K562 (cell line): Measurements from ENCODE around the gene IL17RB. TPM values are rescaled to one million over a fixed set of nuclear protein-coding genes. Genes with fewer than 3 reads are reported as not detected.

Source experiments
- BHLHE40 ChIP-seq: IDR thresholded peaks from 2 replicates; pipeline ENCODE4 v1.6.1; 2011; ENCODE audit warnings: low read length, improper control_type of control experiment
- ELF1 ChIP-seq: fragments of 200-800 bp; sonication (Bioruptor generic); IDR thresholded peaks from 2 replicates; pipeline ENCODE4 v1.6.1; 2016; ENCODE audit warnings: missing genetic modification characterization, missing compliant biosample characterization
- ESRRB ChIP-seq: fragments of 250-450 bp; sonication (Bioruptor Pico); IDR thresholded peaks from 2 replicates; pipeline ENCODE4 v1.5.0; 2020; ENCODE audit warnings: mild to moderate bottlenecking, moderate library complexity, borderline replicate concordance
- PML ChIP-seq: IDR thresholded peaks from 2 replicates; pipeline ENCODE4 v1.6.1; 2012; ENCODE audit warnings: low read length, inconsistent platforms
- PTBP1 ChIP-seq: fragments of 200-400 bp; formaldehyde crosslinking; IDR thresholded peaks from 2 replicates; pipeline ENCODE4 v1.6.1; 2017; ENCODE audit warnings: low read depth, low read length
- THRAP3 ChIP-seq: fragments of 450-650 bp; IDR thresholded peaks from 2 replicates; pipeline ENCODE4 v1.6.1; 2016; ENCODE audit warnings: mild to moderate bottlenecking, inconsistent platforms, borderline replicate concordance
- ZNF408 ChIP-seq: fragments of 250-450 bp; sonication (Bioruptor Pico); IDR thresholded peaks from 2 replicates; pipeline ENCODE4 v1.4.0; 2020; ENCODE audit warnings: low read depth, mild to moderate bottlenecking, moderate library complexity
- polyA plus RNA-seq, 8 experiments: library from polyadenylated mRNA; depleted of rRNA in 4 of 8; stranded (reverse) in 5 of 8; unstranded in 3 of 8; fragments of >200 nt; fragmentation: Nextera tagmentation in 2 of 8; fragmentation: Illumina TruSeq in 1 of 8; extraction: Ambion mirVana in 2 of 8; extraction: Trizol in 1 of 8; gene quantifications; 2 replicates each; pipeline versions ENCODE4 v1.2.1 to v1.2.3, GENCODE V29; 2011 to 2014; ENCODE audit warnings: inconsistent platforms in 1 of 8, missing spikeins in 1 of 8
- total RNA-seq, 7 experiments: library from RNA; depleted of rRNA in 6 of 7; stranded (reverse); fragments of >200 nt in 6 of 7; fragmentation: Illumina TruSeq in 2 of 7; extraction: Trizol in 2 of 7; gene quantifications; 2 replicates each; pipeline versions ENCODE4 v1.2.1 to v1.2.3, GENCODE V29; 2011 to 2021; ENCODE audit warnings: low replicate concordance in 1 of 7
- TF ChIP-seq, protein P1 (sequence below): fragments of 200-600 bp; sonication (generic); IDR thresholded peaks from one replicate; pipeline ENCODE4 v1.6.1; 2012; ENCODE audit warnings: mild to moderate bottlenecking, low read depth, low read length, inconsistent platforms
- TF ChIP-seq, protein P2 (sequence below), 2 experiments: IDR thresholded peaks; 2 replicates each; pipeline ENCODE4 v1.6.1; 2011; ENCODE audit warnings: borderline replicate concordance in 1 of 2, control low read depth in 1 of 2, low read depth in 1 of 2, low read length in 1 of 2, mild to moderate bottlenecking in 1 of 2, mixed read lengths in 1 of 2, moderate library complexity in 1 of 2; ENCODE audit not compliant: insufficient read depth in 1 of 2, insufficient read length in 1 of 2, poor library complexity in 1 of 2, severe bottlenecking in 1 of 2; ENCODE audit errors: extremely low read depth in 1 of 2
- TF ChIP-seq, protein P3 (sequence below): fragments of 200-400 bp; formaldehyde crosslinking; IDR thresholded peaks from 2 replicates; pipeline ENCODE4 v1.6.1; 2017; ENCODE audit warnings: mild to moderate bottlenecking, low read depth, low read length, moderate library complexity

IL17RB gene
- total and polyA plus RNA-seq, 9 of the 15 experiments (the other 6 are each of a cell fraction or from before 2014, with no cell fraction given) = 1.1 to 4.1 (median 1.7) TPM

DNA sequence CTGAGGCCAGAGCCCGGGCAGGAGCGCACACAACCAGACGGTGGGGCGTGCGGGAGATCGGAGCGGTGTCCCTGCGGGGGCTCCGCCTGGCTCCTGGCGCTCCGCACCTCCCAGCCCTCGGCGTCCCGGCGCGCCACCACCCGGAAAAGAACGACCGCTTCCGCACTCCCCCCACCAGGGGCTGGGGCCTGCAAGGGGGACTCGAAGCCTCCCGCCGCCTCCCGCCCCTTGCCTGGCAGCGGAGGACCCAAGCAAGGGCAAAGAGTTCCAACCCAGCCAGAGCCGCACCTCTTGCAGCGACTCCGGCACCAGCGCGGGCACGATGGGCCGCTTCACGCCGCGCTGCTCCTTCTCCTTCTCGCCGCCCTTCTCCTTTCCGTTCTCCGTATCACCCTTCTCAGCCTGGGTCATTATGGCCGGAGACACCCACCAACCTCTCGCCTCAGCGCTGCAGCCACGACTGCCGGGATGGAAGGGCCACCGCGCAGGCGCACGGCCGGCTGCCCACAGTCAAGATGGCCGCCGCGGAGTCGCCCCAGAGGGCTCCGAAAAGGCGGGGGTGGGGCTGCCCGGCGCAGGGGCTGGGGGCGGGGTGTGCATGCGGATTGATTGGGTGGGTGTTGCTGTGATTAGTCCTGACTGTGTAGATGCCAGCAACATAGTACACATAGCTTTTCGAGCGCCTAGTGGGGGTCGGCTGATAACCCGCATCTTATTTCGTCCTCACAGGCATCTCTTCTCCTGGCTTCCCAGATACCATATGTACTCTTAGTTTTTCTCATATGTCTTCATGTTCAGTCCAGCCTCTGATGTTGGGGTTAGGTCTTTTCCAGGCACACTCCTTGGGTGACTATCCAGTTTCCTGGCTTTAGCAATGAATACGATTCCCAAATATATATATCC is 35.6 kb downstream of the IL17RB start, which contains the start of gene ACTR8 (continued):
- no peak for TF ChIP-seq THRAP3
- 0 out of 2 replicates have a peak, but pooled peaks have one; percentile 31 for TF ChIP-seq PML
- TF ChIP-seq ESRRB (CRISPR knock-in tag) = no peak
- TF ChIP-seq ELF1 (tag) = peak; percentile 67
- TF ChIP-seq ZNF408 (CRISPR knock-in tag) = no peak
- TF ChIP-seq, protein P1, sequence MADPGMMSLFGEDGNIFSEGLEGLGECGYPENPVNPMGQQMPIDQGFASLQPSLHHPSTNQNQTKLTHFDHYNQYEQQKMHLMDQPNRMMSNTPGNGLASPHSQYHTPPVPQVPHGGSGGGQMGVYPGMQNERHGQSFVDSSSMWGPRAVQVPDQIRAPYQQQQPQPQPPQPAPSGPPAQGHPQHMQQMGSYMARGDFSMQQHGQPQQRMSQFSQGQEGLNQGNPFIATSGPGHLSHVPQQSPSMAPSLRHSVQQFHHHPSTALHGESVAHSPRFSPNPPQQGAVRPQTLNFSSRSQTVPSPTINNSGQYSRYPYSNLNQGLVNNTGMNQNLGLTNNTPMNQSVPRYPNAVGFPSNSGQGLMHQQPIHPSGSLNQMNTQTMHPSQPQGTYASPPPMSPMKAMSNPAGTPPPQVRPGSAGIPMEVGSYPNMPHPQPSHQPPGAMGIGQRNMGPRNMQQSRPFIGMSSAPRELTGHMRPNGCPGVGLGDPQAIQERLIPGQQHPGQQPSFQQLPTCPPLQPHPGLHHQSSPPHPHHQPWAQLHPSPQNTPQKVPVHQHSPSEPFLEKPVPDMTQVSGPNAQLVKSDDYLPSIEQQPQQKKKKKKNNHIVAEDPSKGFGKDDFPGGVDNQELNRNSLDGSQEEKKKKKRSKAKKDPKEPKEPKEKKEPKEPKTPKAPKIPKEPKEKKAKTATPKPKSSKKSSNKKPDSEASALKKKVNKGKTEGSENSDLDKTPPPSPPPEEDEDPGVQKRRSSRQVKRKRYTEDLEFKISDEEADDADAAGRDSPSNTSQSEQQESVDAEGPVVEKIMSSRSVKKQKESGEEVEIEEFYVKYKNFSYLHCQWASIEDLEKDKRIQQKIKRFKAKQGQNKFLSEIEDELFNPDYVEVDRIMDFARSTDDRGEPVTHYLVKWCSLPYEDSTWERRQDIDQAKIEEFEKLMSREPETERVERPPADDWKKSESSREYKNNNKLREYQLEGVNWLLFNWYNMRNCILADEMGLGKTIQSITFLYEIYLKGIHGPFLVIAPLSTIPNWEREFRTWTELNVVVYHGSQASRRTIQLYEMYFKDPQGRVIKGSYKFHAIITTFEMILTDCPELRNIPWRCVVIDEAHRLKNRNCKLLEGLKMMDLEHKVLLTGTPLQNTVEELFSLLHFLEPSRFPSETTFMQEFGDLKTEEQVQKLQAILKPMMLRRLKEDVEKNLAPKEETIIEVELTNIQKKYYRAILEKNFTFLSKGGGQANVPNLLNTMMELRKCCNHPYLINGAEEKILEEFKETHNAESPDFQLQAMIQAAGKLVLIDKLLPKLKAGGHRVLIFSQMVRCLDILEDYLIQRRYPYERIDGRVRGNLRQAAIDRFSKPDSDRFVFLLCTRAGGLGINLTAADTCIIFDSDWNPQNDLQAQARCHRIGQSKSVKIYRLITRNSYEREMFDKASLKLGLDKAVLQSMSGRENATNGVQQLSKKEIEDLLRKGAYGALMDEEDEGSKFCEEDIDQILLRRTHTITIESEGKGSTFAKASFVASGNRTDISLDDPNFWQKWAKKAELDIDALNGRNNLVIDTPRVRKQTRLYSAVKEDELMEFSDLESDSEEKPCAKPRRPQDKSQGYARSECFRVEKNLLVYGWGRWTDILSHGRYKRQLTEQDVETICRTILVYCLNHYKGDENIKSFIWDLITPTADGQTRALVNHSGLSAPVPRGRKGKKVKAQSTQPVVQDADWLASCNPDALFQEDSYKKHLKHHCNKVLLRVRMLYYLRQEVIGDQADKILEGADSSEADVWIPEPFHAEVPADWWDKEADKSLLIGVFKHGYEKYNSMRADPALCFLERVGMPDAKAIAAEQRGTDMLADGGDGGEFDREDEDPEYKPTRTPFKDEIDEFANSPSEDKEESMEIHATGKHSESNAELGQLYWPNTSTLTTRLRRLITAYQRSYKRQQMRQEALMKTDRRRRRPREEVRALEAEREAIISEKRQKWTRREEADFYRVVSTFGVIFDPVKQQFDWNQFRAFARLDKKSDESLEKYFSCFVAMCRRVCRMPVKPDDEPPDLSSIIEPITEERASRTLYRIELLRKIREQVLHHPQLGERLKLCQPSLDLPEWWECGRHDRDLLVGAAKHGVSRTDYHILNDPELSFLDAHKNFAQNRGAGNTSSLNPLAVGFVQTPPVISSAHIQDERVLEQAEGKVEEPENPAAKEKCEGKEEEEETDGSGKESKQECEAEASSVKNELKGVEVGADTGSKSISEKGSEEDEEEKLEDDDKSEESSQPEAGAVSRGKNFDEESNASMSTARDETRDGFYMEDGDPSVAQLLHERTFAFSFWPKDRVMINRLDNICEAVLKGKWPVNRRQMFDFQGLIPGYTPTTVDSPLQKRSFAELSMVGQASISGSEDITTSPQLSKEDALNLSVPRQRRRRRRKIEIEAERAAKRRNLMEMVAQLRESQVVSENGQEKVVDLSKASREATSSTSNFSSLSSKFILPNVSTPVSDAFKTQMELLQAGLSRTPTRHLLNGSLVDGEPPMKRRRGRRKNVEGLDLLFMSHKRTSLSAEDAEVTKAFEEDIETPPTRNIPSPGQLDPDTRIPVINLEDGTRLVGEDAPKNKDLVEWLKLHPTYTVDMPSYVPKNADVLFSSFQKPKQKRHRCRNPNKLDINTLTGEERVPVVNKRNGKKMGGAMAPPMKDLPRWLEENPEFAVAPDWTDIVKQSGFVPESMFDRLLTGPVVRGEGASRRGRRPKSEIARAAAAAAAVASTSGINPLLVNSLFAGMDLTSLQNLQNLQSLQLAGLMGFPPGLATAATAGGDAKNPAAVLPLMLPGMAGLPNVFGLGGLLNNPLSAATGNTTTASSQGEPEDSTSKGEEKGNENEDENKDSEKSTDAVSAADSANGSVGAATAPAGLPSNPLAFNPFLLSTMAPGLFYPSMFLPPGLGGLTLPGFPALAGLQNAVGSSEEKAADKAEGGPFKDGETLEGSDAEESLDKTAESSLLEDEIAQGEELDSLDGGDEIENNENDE = no peak
- no peak for TF ChIP-seq PTBP1
- TF ChIP-seq, protein P2, sequence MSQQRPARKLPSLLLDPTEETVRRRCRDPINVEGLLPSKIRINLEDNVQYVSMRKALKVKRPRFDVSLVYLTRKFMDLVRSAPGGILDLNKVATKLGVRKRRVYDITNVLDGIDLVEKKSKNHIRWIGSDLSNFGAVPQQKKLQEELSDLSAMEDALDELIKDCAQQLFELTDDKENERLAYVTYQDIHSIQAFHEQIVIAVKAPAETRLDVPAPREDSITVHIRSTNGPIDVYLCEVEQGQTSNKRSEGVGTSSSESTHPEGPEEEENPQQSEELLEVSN (IDR thresholded peaks at IDR 0.05; ENCODE audit: borderline replicate concordance in 1 of 2, extremely low read depth in 1 of 2, insufficient read depth in 1 of 2, insufficient read length in 1 of 2, low read depth in 1 of 2, low read length in 1 of 2, poor library complexity in 1 of 2, severe bottlenecking in 1 of 2) = peak in 1 of 2 experiments; percentile 8
- TF ChIP-seq, protein P3, sequence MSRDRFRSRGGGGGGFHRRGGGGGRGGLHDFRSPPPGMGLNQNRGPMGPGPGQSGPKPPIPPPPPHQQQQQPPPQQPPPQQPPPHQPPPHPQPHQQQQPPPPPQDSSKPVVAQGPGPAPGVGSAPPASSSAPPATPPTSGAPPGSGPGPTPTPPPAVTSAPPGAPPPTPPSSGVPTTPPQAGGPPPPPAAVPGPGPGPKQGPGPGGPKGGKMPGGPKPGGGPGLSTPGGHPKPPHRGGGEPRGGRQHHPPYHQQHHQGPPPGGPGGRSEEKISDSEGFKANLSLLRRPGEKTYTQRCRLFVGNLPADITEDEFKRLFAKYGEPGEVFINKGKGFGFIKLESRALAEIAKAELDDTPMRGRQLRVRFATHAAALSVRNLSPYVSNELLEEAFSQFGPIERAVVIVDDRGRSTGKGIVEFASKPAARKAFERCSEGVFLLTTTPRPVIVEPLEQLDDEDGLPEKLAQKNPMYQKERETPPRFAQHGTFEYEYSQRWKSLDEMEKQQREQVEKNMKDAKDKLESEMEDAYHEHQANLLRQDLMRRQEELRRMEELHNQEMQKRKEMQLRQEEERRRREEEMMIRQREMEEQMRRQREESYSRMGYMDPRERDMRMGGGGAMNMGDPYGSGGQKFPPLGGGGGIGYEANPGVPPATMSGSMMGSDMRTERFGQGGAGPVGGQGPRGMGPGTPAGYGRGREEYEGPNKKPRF = no peak
- no peak for TF ChIP-seq BHLHE40
